HG03095 (cell line): ENCODE results near the gene D2HGDH.
"Not testable (repeated sequence)": the region's sequence is repeated elsewhere in the genome, so short reads cannot be mapped to it uniquely, and the experiment has no call there.

Experiments
- ATAC-seq: cut with Tn5 transposase; IDR thresholded peaks from one replicate; pipeline ENCODE4 v1.9.1; 2021; ENCODE audit warnings: moderate library complexity; ENCODE audit not compliant: unreplicated experiment

D2HGDH gene

GRCh38 chr2:241791385-241791784, 57.0 kb downstream of the D2HGDH start:
- ATAC-seq = not testable (repeated sequence)

GRCh38 chr2:241793385-241793784, 59.0 kb downstream of the D2HGDH start:
- ATAC-seq = no peak

- no peak for ATAC-seq
Observed at GRCh38 chr2:241794250-241794823, 59.9 kb downstream of the D2HGDH start.

- no peak for ATAC-seq
Observed at GRCh38 chr2:241795021-241795999, 60.9 kb downstream of the D2HGDH start.

GRCh38 chr2:241796209-241796608, 61.8 kb downstream of the D2HGDH start:
- no peak for ATAC-seq

GRCh38 chr2:241796610-241797138, 62.2 kb downstream of the D2HGDH start:
- no peak for ATAC-seq

GRCh38 chr2:241797441-241798080, 63.1 kb downstream of the D2HGDH start:
- ATAC-seq = no peak

- no peak for ATAC-seq
Observed at GRCh38 chr2:241798081-241798630, 63.7 kb downstream of the D2HGDH start.

- ATAC-seq = no peak
Observed at GRCh38 chr2:241798631-241799521, 64.4 kb downstream of the D2HGDH start.

- ATAC-seq = no peak
Observed at GRCh38 chr2:241799522-241800197, 65.2 kb downstream of the D2HGDH start.

GRCh38 chr2:241800198-241800903, 65.9 kb downstream of the D2HGDH start:
- ATAC-seq = not testable (repeated sequence)

- no peak for ATAC-seq
Observed at GRCh38 chr2:241801611-241802420, 67.4 kb downstream of the D2HGDH start.

- no peak for ATAC-seq
Observed at GRCh38 chr2:241802421-241803318, 68.2 kb downstream of the D2HGDH start.

GRCh38 chr2:241803387-241804325, 69.2 kb downstream of the D2HGDH start:
- no peak for ATAC-seq

- no peak for ATAC-seq
Observed at GRCh38 chr2:241804326-241805229, 70.1 kb downstream of the D2HGDH start.
